Endodermal cell (in vitro differentiated cells): ENCODE measurements around the gene GLRA1. TPM values are rescaled to one million over a fixed set of nuclear protein-coding genes. Genes with fewer than 3 reads are reported as not detected.

Experiments
- DNase-seq: peaks from one replicate; pipeline ENCODE4 v3.0.0-alpha.2; 2017
- H3K27ac ChIP-seq: 2 replicates; pipeline ENCODE4 v1.5.1; 2013; ENCODE audit warnings: mild to moderate bottlenecking, low read depth, low read length, moderate library complexity
- H3K27me3 ChIP-seq: 2 replicates; pipeline ENCODE4 v1.6.1; 2013; ENCODE audit warnings: mild to moderate bottlenecking, low read length, moderate library complexity; ENCODE audit not compliant: insufficient read depth, control insufficient read depth, poor library complexity, severe bottlenecking
- H3K36me3 ChIP-seq: 2 replicates; pipeline ENCODE4 v1.7.0; 2013; ENCODE audit warnings: mild to moderate bottlenecking, low read length, moderate library complexity; ENCODE audit not compliant: control insufficient read depth, insufficient read depth
- H3K4me1 ChIP-seq: one replicate; pipeline ENCODE4 v1.7.0; 2013; ENCODE audit warnings: low read length; ENCODE audit not compliant: control insufficient read depth, insufficient read depth
- H3K4me3 ChIP-seq: 2 replicates; pipeline ENCODE4 v1.5.1; 2013; ENCODE audit warnings: mild to moderate bottlenecking, low read length, moderate library complexity
- H3K9ac ChIP-seq: 2 replicates; pipeline ENCODE4 v1.6.1; 2013; ENCODE audit warnings: mild to moderate bottlenecking, low read length, moderate library complexity; ENCODE audit not compliant: poor library complexity, severe bottlenecking; ENCODE audit errors: extremely low read depth
- H3K9me3 ChIP-seq: 2 replicates; pipeline ENCODE4 v1.6.1; 2013; ENCODE audit warnings: mild to moderate bottlenecking, low read length, moderate library complexity; ENCODE audit not compliant: control insufficient read depth
- H3K27ac Mint-ChIP-seq: 2 replicates; pipeline ENCODE4 v1.8.0; 2020; ENCODE audit warnings: mixed read lengths
- H3K27me3 Mint-ChIP-seq: 2 replicates; pipeline ENCODE4 v1.8.0; 2021; ENCODE audit warnings: mild to moderate bottlenecking, mixed read lengths; ENCODE audit not compliant: insufficient read depth
- H3K36me3 Mint-ChIP-seq: 2 replicates; pipeline ENCODE4 v1.8.0; 2020; ENCODE audit warnings: low read depth, mixed read lengths
- H3K4me1 Mint-ChIP-seq: 2 replicates; pipeline ENCODE4 v1.8.0; 2020; ENCODE audit warnings: mixed read lengths
- H3K4me3 Mint-ChIP-seq: 2 replicates; pipeline ENCODE4 v1.8.0; 2020; ENCODE audit warnings: mild to moderate bottlenecking, moderate library complexity, mixed read lengths
- H3K9me3 Mint-ChIP-seq: 2 replicates; pipeline ENCODE4 v1.8.0; 2020; ENCODE audit warnings: mild to moderate bottlenecking, mixed read lengths
- CTCF ChIP-seq: fragments of 200-600 bp; sonication (generic); conservative IDR thresholded peaks from 2 replicates; pipeline ENCODE4 v1.5.0; 2021; ENCODE audit warnings: antibody characterized with exemption, mild to moderate bottlenecking
- WGBS, 2 experiments: methylation state at CpG; one replicate each; pipeline versions ENCODE4 v1.1.5 to v1.1.7; 2013; ENCODE audit warnings: missing lambda C conversion rate in 2 of 2, mixed read lengths in 1 of 2; ENCODE audit not compliant: insufficient coverage in 1 of 2, insufficient read length in 1 of 2; 5-methylcytosine and 5-hydroxymethylcytosine counted together
- total RNA-seq, 2 donors: library from RNA; stranded (reverse); fragmentation: NEBNext Ultra II Directional in 1 of 2; extraction: Animal tissue kit (Norgen Biotek cat#: 25700) in 1 of 2; gene quantifications; 2 replicates in 1 of 2; 3 replicates in 1 of 2; pipeline ENCODE4 v1.2.1, GENCODE V29; 2021

GLRA1 gene
- total RNA-seq, 2 donors from 2014 or later = not detected

GRCh38 chr5:151872701-151873100 is 52.0 kb downstream of the GLRA1 start:
- DNase-seq = no peak
- peaks cover 2% of the 10 kb centered on the region for H3K4me1 ChIP-seq
- H3K4me1 Mint-ChIP-seq = peaks cover 9% of the 10 kb centered on the region
- no peak overlapping the region for H3K9ac ChIP-seq
- TF ChIP-seq CTCF = no peak
- H3K36me3 ChIP-seq = no peaks in the 10 kb centered on the region
- peaks cover 4% of the 10 kb centered on the region for H3K27me3 Mint-ChIP-seq
- no peak overlapping the region for H3K4me3 Mint-ChIP-seq
- H3K9me3 Mint-ChIP-seq = peaks cover 8% of the 10 kb centered on the region
- peaks cover 1% of the 10 kb centered on the region for H3K36me3 Mint-ChIP-seq
- H3K27ac Mint-ChIP-seq = no peak overlapping the region
- H3K4me3 ChIP-seq = no peak overlapping the region
- peaks cover 11% of the 10 kb centered on the region for H3K9me3 ChIP-seq
- no peak overlapping the region for H3K27ac ChIP-seq
- no peaks in the 10 kb centered on the region for H3K27me3 ChIP-seq
- 87% methylated on average over 3 of the region's 3 CpGs; no CpG with 5 or more reads in 1 of the 2 experiments for WGBS, 2 experiments

- Histone ChIP-seq H3K9me3 (no peaks in the 10 kb centered on the region), H3K9ac (no peak overlapping the region), H3K27ac (no peak overlapping the region), H3K27me3 (no peaks in the 10 kb centered on the region), H3K36me3 (no peaks in the 10 kb centered on the region), H3K4me3 (no peak overlapping the region), H3K4me1 (peaks cover 5% of the 10 kb centered on the region)
- Mint-ChIP-seq H3K27ac (no peak overlapping the region), H3K9me3 (no peaks in the 10 kb centered on the region), H3K36me3 (no peaks in the 10 kb centered on the region), H3K27me3 (no peaks in the 10 kb centered on the region), H3K4me3 (no peak overlapping the region), H3K4me1 (peaks cover 9% of the 10 kb centered on the region)
- TF ChIP-seq CTCF = no peak
- DNase-seq = no peak
- WGBS, 2 experiments = 86 to 95% methylated on average over 3 of the region's 3 CpGs
Measured at GRCh38 chr5:151870820-151871219, 53.8 kb downstream of the GLRA1 start.

DNA sequence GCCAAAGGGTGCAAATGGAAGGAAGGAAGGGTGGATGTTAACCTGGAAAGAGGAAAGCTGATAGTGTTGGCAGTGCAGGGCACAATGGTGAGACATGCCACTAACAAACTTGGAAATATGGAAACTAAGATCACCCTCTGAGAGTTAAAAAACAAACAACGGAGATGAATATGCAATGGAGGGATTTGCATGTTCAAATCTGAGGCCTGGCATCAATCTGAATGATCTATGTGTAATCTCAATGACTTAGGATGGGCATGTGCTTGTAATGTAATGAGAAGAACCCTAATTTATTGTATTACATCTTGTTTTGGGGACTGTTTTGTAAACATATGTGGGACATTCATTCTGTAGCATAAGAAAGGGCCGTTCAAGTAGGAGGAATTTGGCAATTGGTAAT is 54.4 kb downstream of the GLRA1 start:
- Mint-ChIP-seq H3K4me3 (no peak overlapping the region), H3K27ac (no peak overlapping the region), H3K4me1 (peaks cover 9% of the 10 kb centered on the region), H3K36me3 (no peaks in the 10 kb centered on the region), H3K27me3 (no peaks in the 10 kb centered on the region), H3K9me3 (no peaks in the 10 kb centered on the region)
- Histone ChIP-seq H3K27me3 (no peaks in the 10 kb centered on the region), H3K9me3 (no peaks in the 10 kb centered on the region), H3K4me3 (no peak overlapping the region), H3K9ac (no peak overlapping the region), H3K4me1 (peaks cover 5% of the 10 kb centered on the region), H3K36me3 (no peaks in the 10 kb centered on the region), H3K27ac (no peak overlapping the region)
- no peak for TF ChIP-seq CTCF
- no peak for DNase-seq
- 93 to 94% methylated on average over 1 to 2 of the region's 2 CpGs for WGBS, 2 experiments
